ENCODE results near the gene CIC.

- TF ChIP-seq CTCF (IDR thresholded peaks at IDR 0.05) (no peak), POLR2AphosphoS5 (IDR thresholded peaks at IDR 0.05) (no peak)
These were observed 29.4 kb upstream of the CIC start for GRCh38 chr19:42239544-42240220.
